DOHH2 (cell line): ENCODE results near the gene ATP11A.

Experiments used
- EZH2phosphoT487 ChIP-seq: fragments of 200-600 bp; sonication (generic); IDR thresholded peaks from 2 replicates; pipeline ENCODE4 v1.6.1; 2017; ENCODE audit warnings: borderline replicate concordance, mild to moderate bottlenecking, antibody characterized with exemption, low read length, moderate library complexity, mixed read lengths
- TF ChIP-seq, protein P1 (sequence below): fragments of 200-600 bp; sonication (generic); IDR thresholded peaks from one replicate; pipeline ENCODE4 v1.5.1; 2014; ENCODE audit warnings: antibody characterized with exemption, mild to moderate bottlenecking, low read depth, low read length; ENCODE audit not compliant: poor library complexity, severe bottlenecking

DNA sequence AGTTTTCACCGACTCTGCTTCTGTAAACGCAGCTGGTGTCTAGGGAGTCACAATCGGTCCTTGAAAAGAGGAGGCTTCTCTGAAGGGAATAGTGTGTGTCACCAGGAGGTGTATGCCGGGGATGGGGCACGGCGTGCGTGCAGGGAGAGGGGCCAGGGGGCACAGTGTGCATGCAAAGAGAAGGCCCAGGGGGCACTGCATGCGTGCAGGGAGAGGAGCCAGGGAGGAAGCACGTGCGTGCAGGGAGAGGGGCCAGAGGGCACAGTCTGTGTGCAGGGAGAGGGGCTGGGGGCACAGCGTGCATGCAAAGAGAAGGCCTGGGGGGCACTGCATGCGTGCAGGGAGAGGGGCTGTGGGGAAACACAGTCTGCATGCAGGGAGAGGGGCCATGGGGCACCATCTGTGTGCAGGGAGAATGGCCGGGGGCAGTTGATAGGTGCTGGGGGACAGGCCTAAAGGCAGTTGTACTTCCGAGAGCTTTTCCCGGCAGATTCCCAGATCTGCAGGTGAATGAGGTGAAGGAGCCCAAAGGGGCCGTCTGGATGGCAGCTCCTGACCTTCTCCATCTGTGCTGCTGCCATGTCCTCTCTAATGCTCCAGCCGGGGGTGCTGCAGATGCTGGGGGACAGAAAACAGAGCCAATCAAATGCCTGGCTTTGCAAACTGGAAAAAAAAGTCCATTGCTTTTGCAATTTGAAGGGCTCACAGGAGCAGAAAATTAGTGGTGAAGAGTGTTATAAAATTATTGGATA is 36.4 kb downstream of the ATP11A start:
- TF ChIP-seq, protein P1, sequence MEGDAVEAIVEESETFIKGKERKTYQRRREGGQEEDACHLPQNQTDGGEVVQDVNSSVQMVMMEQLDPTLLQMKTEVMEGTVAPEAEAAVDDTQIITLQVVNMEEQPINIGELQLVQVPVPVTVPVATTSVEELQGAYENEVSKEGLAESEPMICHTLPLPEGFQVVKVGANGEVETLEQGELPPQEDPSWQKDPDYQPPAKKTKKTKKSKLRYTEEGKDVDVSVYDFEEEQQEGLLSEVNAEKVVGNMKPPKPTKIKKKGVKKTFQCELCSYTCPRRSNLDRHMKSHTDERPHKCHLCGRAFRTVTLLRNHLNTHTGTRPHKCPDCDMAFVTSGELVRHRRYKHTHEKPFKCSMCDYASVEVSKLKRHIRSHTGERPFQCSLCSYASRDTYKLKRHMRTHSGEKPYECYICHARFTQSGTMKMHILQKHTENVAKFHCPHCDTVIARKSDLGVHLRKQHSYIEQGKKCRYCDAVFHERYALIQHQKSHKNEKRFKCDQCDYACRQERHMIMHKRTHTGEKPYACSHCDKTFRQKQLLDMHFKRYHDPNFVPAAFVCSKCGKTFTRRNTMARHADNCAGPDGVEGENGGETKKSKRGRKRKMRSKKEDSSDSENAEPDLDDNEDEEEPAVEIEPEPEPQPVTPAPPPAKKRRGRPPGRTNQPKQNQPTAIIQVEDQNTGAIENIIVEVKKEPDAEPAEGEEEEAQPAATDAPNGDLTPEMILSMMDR, result no peak
- TF ChIP-seq EZH2phosphoT487, result no peak
